Activated T-helper 1 cell treated with anti-CD3 and anti-CD28 coated beads, Interleukin-2, amount 50 U/mL, for 16 hours (primary cell): ENCODE results near the gene RAI1.

Source experiments
- DNase-seq, 2 donors: peaks; one replicate each; pipeline ENCODE4 v3.0.0-alpha.2; 2020; ENCODE audit warnings: low read depth in 1 of 2, low spot score in 1 of 2

Gene RAI1

GRCh38 chr17:17748179-17748578 is 66.9 kb downstream of the RAI1 start:
- no peak for DNase-seq

DNA sequence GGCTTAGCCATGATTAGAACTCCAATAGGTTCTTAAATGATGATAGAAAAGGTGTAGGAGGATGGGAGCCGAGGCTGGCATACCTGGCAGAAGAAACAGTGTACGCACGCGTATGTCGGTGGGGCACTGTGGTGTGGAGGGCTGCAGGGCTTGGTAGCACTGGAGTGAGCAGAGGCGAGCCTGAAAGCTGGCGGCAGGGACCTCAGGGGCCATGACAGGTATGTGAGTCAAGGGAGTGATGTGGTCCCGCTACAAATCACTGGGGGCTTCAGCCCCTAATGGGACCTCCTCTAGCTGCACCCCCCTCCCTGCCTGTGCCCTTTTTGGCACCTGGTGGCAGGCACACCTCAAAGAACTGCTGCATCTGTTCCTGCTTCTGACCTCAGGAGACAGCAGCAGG is 67.3 kb downstream of the RAI1 start:
- DNase-seq, result no peak

DNA sequence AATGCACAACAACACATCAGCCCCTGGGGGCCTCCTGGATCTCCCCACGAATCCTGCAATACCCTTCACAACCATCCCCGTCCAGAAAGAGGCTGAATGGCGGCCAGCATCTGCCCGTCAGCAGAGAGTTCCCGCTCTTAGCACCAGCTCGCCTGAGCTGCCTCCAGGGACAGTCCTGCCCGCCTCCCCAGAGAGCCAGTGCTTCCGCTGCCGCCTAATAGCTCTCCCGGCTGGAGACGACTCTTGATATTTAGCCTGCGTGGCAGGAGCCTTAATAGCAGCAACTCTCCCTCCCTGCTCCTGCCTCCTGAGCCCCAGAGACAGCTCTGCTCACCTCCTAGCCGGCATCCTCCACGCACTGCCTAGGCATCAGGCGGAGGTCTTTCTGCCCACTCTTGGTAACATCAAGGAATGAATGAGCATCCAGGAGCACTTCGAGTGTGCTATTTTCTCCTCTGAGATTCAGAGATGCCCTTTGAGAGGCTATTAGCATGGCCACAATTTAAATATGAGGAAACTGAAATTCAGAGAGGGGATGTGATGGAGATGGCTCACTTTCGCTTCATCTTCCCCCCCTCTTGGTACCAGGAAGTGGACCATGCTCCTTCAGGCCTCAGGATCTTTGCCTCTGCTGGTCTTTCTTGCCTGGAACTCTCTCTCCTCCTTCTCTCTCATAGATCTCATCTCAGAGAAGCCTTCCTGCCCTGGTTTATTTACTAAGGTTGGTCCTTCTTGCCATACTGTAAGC is 67.9 kb downstream of the RAI1 start:
- DNase-seq, result no peak

GRCh38 chr17:17749921-17750320 is 68.7 kb downstream of the RAI1 start:
- DNase-seq, result no peak

- no peak for DNase-seq
Measured at GRCh38 chr17:17750881-17751280, 69.6 kb downstream of the RAI1 start.

- DNase-seq, result no peak
Measured at GRCh38 chr17:17751489-17752088, 70.3 kb downstream of the RAI1 start.

- DNase-seq, result peak; percentile 93 to 96
Measured at GRCh38 chr17:17752089-17752820, 71.0 kb downstream of the RAI1 start.

DNA sequence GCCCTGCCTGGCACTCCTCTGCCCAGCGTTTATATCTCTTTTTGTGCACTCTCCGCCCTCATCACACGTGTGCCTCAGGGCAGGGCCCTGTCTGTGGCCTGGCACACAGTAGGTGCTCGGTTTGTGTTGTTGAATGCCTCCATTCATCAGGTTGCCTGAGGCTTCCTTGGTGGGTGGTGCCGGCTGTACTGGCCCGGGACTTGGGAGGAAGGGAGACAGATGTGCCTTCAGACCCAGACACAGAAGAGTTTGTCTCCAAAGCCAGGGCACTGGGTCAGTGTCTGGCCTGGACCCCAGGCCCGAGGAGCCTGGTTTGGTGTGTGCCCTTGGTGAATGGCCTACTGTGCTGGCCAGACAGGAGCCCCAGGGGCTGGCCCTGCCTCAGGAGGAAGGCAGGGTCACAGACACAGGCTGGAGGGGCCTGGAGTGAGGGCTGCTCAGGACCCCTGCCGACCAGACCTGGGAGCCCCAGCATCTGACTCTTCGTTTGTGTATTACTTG is 71.6 kb downstream of the RAI1 start:
- DNase-seq, result no peak

- DNase-seq, result no peak
Measured at GRCh38 chr17:17754719-17755686, 73.7 kb downstream of the RAI1 start.

DNA sequence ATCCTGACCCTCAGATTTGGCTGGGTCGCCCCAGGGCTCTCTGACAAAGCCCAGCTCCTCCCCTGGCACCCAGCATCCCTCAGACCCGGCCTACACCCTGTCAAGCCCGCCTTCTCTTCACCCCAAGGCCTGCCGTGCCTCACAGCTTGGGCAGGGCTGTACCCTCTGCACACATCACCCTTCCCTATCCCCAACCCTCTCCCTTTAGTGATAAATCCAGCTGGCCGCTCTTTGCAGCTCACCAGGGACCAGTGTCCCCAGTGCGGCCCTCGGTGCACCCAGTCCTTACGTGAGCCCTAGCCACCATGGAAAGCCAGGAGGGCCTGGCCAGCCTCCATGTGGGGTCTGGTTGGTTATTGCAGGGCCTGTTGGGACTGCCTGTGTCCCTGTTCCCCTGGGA is 74.5 kb downstream of the RAI1 start:
- no peak for DNase-seq

- DNase-seq, result no peak
Measured at GRCh38 chr17:17757391-17757791, 76.1 kb downstream of the RAI1 start.

DNA sequence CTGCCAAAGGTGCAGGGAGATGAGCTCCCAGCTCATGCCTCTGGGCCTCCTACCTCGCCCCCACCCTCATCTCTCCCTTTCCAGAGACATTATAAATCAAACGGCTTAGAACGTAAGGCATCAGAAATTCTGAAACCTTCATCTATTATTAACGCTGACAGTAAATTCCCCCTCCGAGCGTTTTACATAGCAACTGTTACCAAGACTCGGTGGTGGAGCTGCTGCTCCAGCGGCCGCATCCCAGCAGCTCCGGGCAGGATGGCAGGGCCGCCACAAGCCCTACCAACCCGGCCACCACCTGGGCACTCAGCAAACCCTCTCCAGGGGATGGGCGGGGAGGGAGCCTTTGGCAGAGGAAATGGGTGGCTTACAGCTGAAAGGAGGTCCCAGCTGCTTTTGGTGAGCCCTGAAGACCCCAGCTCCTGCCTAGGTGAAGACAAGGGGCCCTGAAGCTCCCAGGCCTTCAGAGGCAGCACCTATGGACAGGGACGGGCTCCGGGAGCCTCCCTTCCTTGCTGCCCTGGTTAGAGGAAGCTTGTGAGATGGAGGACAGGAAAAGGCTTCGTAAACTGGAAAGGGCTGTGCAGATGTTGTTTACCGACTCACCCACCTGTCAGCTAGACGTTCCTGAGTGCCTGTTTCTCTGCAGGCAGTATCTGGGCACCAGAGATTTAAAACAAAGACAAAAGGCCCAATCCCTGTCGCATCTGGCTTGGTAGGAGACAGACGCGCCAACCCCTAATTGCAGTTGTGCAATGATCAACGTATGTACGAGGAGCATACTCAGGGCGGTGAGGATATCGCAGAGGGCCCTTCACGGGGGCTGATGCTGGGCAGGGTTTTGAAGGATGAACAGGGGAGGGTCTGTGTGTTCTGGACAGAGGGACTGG is 76.9 kb downstream of the RAI1 start:
- DNase-seq, result no peak

GRCh38 chr17:17758941-17759563 is 77.8 kb downstream of the RAI1 start:
- DNase-seq, result no peak

DNA sequence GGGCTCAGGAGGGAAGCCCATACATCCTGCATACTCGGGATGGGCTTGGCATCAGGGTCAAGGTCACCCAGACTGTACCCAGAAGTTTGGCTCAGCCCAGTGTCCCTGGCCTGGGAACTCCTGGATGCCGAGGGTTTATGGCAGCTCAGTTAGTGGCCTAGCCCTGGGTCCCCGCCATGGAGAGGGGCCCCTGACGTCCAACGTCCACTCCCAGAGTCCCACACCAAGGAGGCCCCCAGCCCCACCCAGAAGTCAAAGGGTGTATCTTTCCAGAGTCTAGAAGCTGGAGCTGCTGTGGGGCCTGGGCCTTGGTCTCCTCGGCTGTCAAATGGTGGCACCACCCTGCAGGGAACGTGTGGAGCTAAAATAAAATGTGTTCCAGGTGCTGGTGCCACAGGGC is 79.1 kb downstream of the RAI1 start:
- DNase-seq, result no peak

GRCh38 chr17:17760872-17761550 is 79.8 kb downstream of the RAI1 start:
- no peak for DNase-seq

DNA sequence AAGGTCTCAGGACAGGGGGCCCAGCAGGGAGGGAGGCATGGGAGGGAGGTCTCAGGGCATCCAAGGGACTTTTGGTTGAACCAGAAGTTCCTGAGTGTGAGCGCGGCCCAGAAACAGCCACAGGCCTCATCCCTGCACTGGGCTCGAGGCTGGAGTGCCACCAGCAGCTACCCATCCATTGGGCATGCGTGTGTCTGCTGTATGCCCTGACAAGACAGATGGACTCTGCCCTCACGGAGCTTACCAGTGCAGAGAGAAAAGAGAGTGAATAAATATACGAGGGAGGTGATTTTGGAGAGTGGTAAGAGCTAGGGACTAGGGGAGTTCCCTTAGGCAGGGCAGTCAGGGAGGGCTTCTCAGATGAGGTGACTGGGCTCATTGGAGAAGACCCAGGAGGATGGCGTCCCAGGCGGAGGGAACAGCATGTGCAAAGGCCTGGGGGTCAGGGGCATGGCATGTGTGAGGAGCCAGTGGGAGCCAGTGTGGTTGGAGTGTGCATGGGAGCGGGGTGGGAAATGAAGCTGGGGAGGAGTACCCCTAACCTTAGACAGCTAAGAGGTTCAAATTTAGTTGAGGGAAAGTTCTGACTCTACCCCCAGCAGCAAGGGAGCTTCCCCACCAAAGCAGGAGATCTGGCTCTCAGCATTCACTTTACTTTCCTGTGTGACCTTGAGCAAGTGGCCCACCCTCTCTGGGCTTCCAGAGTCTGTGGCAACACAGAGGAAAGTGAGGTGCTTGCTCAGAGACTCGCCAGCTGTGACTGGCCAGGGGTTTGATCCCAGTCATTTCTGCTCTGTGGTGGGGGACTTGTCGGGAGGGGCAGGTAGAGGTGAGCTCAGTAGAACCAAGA is 80.9 kb downstream of the RAI1 start:
- no peak for DNase-seq

DNA sequence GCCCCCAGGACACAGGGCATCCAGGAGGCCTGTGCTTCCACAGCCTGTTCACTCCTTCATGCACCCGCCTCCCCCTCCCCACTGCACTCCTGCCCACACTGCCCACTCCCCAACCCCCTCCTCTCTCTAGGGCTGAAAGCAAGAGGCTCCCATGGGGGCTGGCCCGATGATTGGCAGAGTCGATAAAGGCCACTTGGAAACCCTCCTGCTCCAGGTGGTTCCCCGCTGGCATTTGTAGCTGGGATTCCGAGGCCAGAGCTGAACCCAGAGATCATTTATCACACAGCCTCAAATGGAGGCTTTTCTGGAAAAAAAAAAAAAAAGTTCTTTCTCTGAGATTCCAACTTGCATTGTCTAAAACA is 81.5 kb downstream of the RAI1 start:
- no peak for DNase-seq

DNA sequence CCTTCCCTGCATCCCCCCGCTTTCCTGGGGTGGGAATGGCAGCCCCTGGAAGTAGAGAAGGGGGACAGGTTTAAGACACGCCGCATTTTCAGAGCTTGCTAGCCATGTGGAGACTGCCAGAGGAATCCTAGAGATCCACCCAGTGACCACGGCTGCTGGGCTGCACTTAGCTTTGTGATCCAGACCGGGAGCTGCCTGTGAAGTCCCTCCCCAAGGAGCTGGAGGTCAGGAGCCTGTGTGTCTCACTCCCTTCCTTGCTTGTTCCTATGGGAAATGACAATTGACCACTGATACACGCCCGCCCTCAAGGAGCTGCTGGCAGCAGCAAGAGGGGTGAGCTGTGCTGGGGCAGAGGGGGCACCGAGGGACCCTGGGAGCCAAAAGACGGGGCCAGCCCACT is 81.9 kb downstream of the RAI1 start:
- DNase-seq, result no peak
